Kidney (tissue), 14 donors: ENCODE results near the gene FMO2. TPM values are rescaled to one million over a fixed set of nuclear protein-coding genes. Genes with fewer than 3 reads are reported as not detected.
"Not testable (repeated sequence)": the region's sequence is repeated elsewhere in the genome, so short reads cannot be mapped to it uniquely, and the experiment has no call there.

Experiments
- DNase-seq, 5 donors: peaks; one replicate each; pipeline ENCODE4 v3.0.0-alpha.2; 2013 to 2020
- FAIRE-seq: peaks from 2 replicates; lab custom pipeline; 2012; peaks lifted over from hg19 to GRCh38; lab: Jason Lieb, UNC
- H3K27ac ChIP-seq, 2 donors: one replicate each; pipeline ENCODE4 v1.7.0; 2013; ENCODE audit warnings: low read depth in 2 of 2, low read length in 2 of 2, inconsistent platforms in 1 of 2
- H3K27me3 ChIP-seq: one replicate; pipeline ENCODE4 v1.7.1; 2013; ENCODE audit warnings: low read length, inconsistent platforms; ENCODE audit not compliant: control insufficient read depth, insufficient read depth
- H3K36me3 ChIP-seq, 3 donors: one replicate each; pipeline versions ENCODE4 v1.7.0 to v1.7.1; 2013; ENCODE audit warnings: low read length in 3 of 3, control low read depth in 1 of 3, inconsistent platforms in 1 of 3; ENCODE audit not compliant: insufficient read depth in 3 of 3, control insufficient read depth in 2 of 3
- H3K4me1 ChIP-seq, 3 donors: one replicate each; pipeline versions ENCODE4 v1.7.0 to v1.7.1; 2013; ENCODE audit warnings: low read length in 3 of 3, inconsistent platforms in 1 of 3, low read depth in 1 of 3; ENCODE audit not compliant: control insufficient read depth in 2 of 3, insufficient read depth in 2 of 3
- H3K4me3 ChIP-seq, 3 donors: one replicate each; pipeline versions ENCODE4 v1.7.0 to v1.8.1; 2013; ENCODE audit warnings: low read length in 3 of 3, control low read depth in 1 of 3, inconsistent platforms in 1 of 3
- H3K9ac ChIP-seq, 3 donors: one replicate each; pipeline versions ENCODE4 v1.7.0 to v1.7.1; 2013; ENCODE audit warnings: low read length in 3 of 3, control low read depth in 1 of 3, inconsistent platforms in 1 of 3
- H3K9me3 ChIP-seq, 3 donors: one replicate each; pipeline versions ENCODE4 v1.7.0 to v1.7.1; 2013; ENCODE audit warnings: low read length in 3 of 3, control low read depth in 1 of 3, inconsistent platforms in 1 of 3; ENCODE audit not compliant: control insufficient read depth in 2 of 3, insufficient read depth in 1 of 3
- CTCF ChIP-seq: IDR thresholded peaks from 3 replicates; pipeline ENCODE4 v1.5.1; 2012; ENCODE audit warnings: mild to moderate bottlenecking, moderate library complexity, borderline replicate concordance; ENCODE audit not compliant: insufficient read depth; ENCODE audit errors: extremely low read depth
- intact Hi-C: fragments of 100-400 bp; cut with DNase I; formaldehyde crosslinking; loops from one replicate; pipeline ENCODE4 v1.11.1; 2022
- polyA plus RNA-seq: library from polyadenylated mRNA; stranded (reverse); fragments of 350-450 nt; fragmentation: Illumina TruSeq; extraction: RNeasy Lipid Tissue Mini Kit (QIAGEN cat#74804); gene quantifications from one replicate; pipeline ENCODE4 v1.2.3, GENCODE V29; 2014; ENCODE audit warnings: low read depth, low replicate concordance; ENCODE audit not compliant: insufficient read depth
- total RNA-seq: library from RNA; stranded (reverse); fragmentation: NEBNext Ultra II Directional; extraction: Animal tissue kit (Norgen Biotek cat#: 25700); gene quantifications from one replicate; pipeline ENCODE4 v1.2.1, GENCODE V29; 2021
- donor health status: control.
- donor health status: control.
- donor health status: control.
- donor health status: control.
- donor health status: control.
- donor health status: DM: yes; HTN: yes; CAD: no.
- donor health status: Normal renal cell carcinoma (clear cell type).

The FMO2 gene
- total and polyA plus RNA-seq, 2 donors from 2014 or later: 3.9 to 22.3 TPM

GRCh38 chr1:171231326-171231725 is 46.2 kb downstream of the FMO2 start:
- Histone ChIP-seq H3K9ac (no peak overlapping the region), H3K36me3 (no peaks in the 10 kb centered on the region), H3K4me1 (peaks cover 0 to 5% (median 0%) of the 10 kb centered on the region in 3 donors), H3K9me3 (no peaks in the 10 kb centered on the region), H3K27ac (no peak overlapping the region), H3K4me3 (no peak overlapping the region), H3K27me3 (no peaks in the 10 kb centered on the region)
- intact Hi-C loops: no loop called here
- DNase-seq (no peak), FAIRE-seq (no peak)
- no peak for TF ChIP-seq CTCF

- H3K4me3 ChIP-seq: no peak overlapping the region
- H3K27ac ChIP-seq: no peak overlapping the region
- H3K27me3 ChIP-seq: no peaks in the 10 kb centered on the region
- no peak for DNase-seq
- no peak for FAIRE-seq
- H3K4me1 ChIP-seq: peaks cover 0 to 5% (median 0%) of the 10 kb centered on the region in 3 donors
- H3K9ac ChIP-seq: no peak overlapping the region
- H3K36me3 ChIP-seq: no peaks in the 10 kb centered on the region
- no peak for TF ChIP-seq CTCF
- no peaks in the 10 kb centered on the region for H3K9me3 ChIP-seq
- intact Hi-C loops: no loop called here
Observed at GRCh38 chr1:171233183-171233582, 48.1 kb downstream of the FMO2 start.

GRCh38 chr1:171236231-171236630 is 51.1 kb downstream of the FMO2 start:
- H3K27me3 ChIP-seq, H3K4me3 ChIP-seq, H3K27ac ChIP-seq, H3K9ac ChIP-seq, H3K9me3 ChIP-seq, FAIRE-seq, DNase-seq, H3K36me3 ChIP-seq, intact Hi-C loops, H3K4me1 ChIP-seq: not testable (repeated sequence)

GRCh38 chr1:171243878-171244277 is 58.8 kb downstream of the FMO2 start:
- Histone ChIP-seq H3K4me3 (no peak overlapping the region), H3K27me3 (no peaks in the 10 kb centered on the region), H3K9ac (no peak overlapping the region), H3K27ac (no peak overlapping the region), H3K36me3 (no peaks in the 10 kb centered on the region), H3K9me3 (no peaks in the 10 kb centered on the region), H3K4me1 (no peaks in the 10 kb centered on the region)
- intact Hi-C loops: no loop called here
- no peak for TF ChIP-seq CTCF
- no peak for DNase-seq
- FAIRE-seq: no peak
